Measurements from ENCODE around the gene PLXNA4. TPM values are rescaled to one million over a fixed set of nuclear protein-coding genes. Genes with fewer than 3 reads are reported as not detected.
A peak's percentile ranks its signal among the peaks of the same experiment; 100 is the strongest.

Gene PLXNA4
- total and polyA plus RNA-seq, 9 of the 15 experiments (the other 6 are each of a cell fraction or from before 2014, with no cell fraction given): under 0.01 to 0.09 TPM; not detected in 7

DNA sequence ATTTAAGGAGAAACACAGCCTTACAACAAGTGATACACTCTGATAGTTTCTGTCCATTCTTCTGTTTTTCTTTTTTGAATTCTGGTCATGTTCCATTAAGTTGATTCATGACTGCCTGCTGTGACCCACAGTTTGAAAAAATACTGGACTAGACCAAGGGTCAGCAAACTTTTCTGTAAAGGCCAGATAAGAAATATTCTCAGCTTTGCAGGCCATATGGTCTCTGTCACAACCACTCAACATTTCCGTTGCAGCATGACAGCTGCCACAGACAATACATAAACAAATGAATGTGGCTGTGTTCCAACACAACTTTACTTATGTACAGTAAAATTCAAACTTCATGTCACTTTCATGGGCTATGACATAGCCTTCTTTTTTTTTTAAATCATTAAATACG, 156.7 kb downstream of the PLXNA4 start (continued):
- TF ChIP-seq, protein P1, sequence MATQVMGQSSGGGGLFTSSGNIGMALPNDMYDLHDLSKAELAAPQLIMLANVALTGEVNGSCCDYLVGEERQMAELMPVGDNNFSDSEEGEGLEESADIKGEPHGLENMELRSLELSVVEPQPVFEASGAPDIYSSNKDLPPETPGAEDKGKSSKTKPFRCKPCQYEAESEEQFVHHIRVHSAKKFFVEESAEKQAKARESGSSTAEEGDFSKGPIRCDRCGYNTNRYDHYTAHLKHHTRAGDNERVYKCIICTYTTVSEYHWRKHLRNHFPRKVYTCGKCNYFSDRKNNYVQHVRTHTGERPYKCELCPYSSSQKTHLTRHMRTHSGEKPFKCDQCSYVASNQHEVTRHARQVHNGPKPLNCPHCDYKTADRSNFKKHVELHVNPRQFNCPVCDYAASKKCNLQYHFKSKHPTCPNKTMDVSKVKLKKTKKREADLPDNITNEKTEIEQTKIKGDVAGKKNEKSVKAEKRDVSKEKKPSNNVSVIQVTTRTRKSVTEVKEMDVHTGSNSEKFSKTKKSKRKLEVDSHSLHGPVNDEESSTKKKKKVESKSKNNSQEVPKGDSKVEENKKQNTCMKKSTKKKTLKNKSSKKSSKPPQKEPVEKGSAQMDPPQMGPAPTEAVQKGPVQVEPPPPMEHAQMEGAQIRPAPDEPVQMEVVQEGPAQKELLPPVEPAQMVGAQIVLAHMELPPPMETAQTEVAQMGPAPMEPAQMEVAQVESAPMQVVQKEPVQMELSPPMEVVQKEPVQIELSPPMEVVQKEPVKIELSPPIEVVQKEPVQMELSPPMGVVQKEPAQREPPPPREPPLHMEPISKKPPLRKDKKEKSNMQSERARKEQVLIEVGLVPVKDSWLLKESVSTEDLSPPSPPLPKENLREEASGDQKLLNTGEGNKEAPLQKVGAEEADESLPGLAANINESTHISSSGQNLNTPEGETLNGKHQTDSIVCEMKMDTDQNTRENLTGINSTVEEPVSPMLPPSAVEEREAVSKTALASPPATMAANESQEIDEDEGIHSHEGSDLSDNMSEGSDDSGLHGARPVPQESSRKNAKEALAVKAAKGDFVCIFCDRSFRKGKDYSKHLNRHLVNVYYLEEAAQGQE (IDR thresholded peaks at IDR 0.05; ENCODE audit: borderline replicate concordance): no peak
- TF ChIP-seq, protein P1 (CRISPR knock-in tag; IDR thresholded peaks at IDR 0.05; ENCODE audit: low read depth): no peak
- peak; percentile 66; the same call in 1 of the 2 replicates for TF ChIP-seq ZNF584 (CRISPR knock-in tag; IDR thresholded peaks at IDR 0.05; ENCODE audit: low read depth)
- TF ChIP-seq HDAC6 (IDR thresholded peaks at IDR 0.05; ENCODE audit: low read depth, low read length): no peak
- no peak for TF ChIP-seq ZNF76 (CRISPR knock-in tag; IDR thresholded peaks at IDR 0.05; ENCODE audit: borderline replicate concordance)
- TF ChIP-seq ZBED1 (IDR thresholded peaks at IDR 0.05): no peak
- TF ChIP-seq NFIX (CRISPR knock-in tag; IDR thresholded peaks at IDR 0.05; ENCODE audit: low read depth): no peak
- TF ChIP-seq, protein P2, sequence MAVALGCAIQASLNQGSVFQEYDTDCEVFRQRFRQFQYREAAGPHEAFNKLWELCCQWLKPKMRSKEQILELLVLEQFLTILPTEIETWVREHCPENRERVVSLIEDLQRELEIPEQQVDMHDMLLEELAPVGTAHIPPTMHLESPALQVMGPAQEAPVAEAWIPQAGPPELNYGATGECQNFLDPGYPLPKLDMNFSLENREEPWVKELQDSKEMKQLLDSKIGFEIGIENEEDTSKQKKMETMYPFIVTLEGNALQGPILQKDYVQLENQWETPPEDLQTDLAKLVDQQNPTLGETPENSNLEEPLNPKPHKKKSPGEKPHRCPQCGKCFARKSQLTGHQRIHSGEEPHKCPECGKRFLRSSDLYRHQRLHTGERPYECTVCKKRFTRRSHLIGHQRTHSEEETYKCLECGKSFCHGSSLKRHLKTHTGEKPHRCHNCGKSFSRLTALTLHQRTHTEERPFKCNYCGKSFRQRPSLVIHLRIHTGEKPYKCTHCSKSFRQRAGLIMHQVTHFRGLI (CRISPR knock-in tag; IDR thresholded peaks at IDR 0.05): peak; percentile 75; the same call in 1 of the 2 replicates
- TF ChIP-seq, protein P3, sequence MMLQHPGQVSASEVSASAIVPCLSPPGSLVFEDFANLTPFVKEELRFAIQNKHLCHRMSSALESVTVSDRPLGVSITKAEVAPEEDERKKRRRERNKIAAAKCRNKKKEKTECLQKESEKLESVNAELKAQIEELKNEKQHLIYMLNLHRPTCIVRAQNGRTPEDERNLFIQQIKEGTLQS (IDR thresholded peaks at IDR 0.05): no peak
- TF ChIP-seq, protein P3 (CRISPR knock-in tag; conservative IDR thresholded peaks at IDR 0.05): no peak
- TF ChIP-seq, protein P4, sequence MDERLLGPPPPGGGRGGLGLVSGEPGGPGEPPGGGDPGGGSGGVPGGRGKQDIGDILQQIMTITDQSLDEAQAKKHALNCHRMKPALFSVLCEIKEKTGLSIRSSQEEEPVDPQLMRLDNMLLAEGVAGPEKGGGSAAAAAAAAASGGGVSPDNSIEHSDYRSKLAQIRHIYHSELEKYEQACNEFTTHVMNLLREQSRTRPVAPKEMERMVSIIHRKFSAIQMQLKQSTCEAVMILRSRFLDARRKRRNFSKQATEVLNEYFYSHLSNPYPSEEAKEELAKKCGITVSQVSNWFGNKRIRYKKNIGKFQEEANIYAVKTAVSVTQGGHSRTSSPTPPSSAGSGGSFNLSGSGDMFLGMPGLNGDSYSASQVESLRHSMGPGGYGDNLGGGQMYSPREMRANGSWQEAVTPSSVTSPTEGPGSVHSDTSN (CRISPR knock-in tag; IDR thresholded peaks at IDR 0.05; ENCODE audit: low read depth): no peak
- TF ChIP-seq, protein P4 (tag; conservative IDR thresholded peaks at IDR 0.05; ENCODE audit: low read depth): peak; percentile 97
- no peak for TF ChIP-seq KDM2B (CRISPR knock-in tag; IDR thresholded peaks at IDR 0.05)
- 0 out of 4 replicates have a peak, but pooled peaks of 1 of the 2 experiments have one; percentile 16 for TF ChIP-seq TBL1XR1 (IDR thresholded peaks at IDR 0.05; ENCODE audit: low read length in 2 of 2)
- 0 out of 2 replicates have a peak, but pooled peaks have one; percentile 29 for TF ChIP-seq ZNF444 (CRISPR knock-in tag; IDR thresholded peaks at IDR 0.05)
